Spleen (tissue), 11 donors: Measurements from ENCODE around the gene TENT5C. TPM values are rescaled to one million over a fixed set of nuclear protein-coding genes. Genes with fewer than 3 reads are reported as not detected.

Experiments
- DNase-seq: peaks from one replicate; pipeline ENCODE4 v3.0.0-alpha.2; 2020
- H3K27ac ChIP-seq, 8 donors: fragments of 200-600 bp; sonication (generic) in 7 of 8; 1 replicate in 4 of 8; 2 replicates in 4 of 8; pipeline versions ENCODE4 v1.5.0 to v1.8.0; 2016 to 2021; ENCODE audit warnings: inconsistent platforms in 4 of 8, mild to moderate bottlenecking in 4 of 8, moderate library complexity in 1 of 8
- H3K27me3 ChIP-seq, 7 donors: fragments of 200-600 bp; sonication (generic) in 6 of 7; replicated peaks in 1 of 7; 1 replicate in 4 of 7; 2 replicates in 3 of 7; pipeline versions ENCODE4 v1.5.0 to v1.8.0; 2016 to 2021; ENCODE audit warnings: inconsistent platforms in 3 of 7, mild to moderate bottlenecking in 1 of 7
- H3K36me3 ChIP-seq, 6 donors: fragments of 200-600 bp; sonication (generic) in 5 of 6; 1 replicate in 4 of 6; 2 replicates in 2 of 6; pipeline versions ENCODE4 v1.5.0 to v1.8.0; 2016 to 2021; ENCODE audit warnings: inconsistent platforms in 2 of 6
- H3K4me1 ChIP-seq, 6 donors: fragments of 200-600 bp; sonication (generic) in 5 of 6; 1 replicate in 3 of 6; 2 replicates in 3 of 6; pipeline versions ENCODE4 v1.5.0 to v1.8.0; 2016 to 2021; ENCODE audit warnings: inconsistent platforms in 3 of 6
- H3K4me3 ChIP-seq, 8 donors: fragments of 200-600 bp; sonication (generic) in 7 of 8; 1 replicate in 4 of 8; 2 replicates in 4 of 8; pipeline versions ENCODE4 v1.5.0 to v1.8.0; 2016 to 2021; ENCODE audit warnings: inconsistent platforms in 4 of 8, mild to moderate bottlenecking in 4 of 8, moderate library complexity in 2 of 8
- H3K9me3 ChIP-seq, 8 donors: fragments of 200-600 bp; sonication (generic) in 7 of 8; 1 replicate in 4 of 8; 2 replicates in 4 of 8; pipeline versions ENCODE4 v1.5.0 to v1.8.0; 2016 to 2021; ENCODE audit warnings: inconsistent platforms in 4 of 8
- POLR2A ChIP-seq, 3 donors: fragments of 450-650 bp; IDR thresholded peaks; one replicate each; pipeline ENCODE4 v1.5.1; 2017; ENCODE audit warnings: antibody characterized with exemption in 3 of 3, mild to moderate bottlenecking in 1 of 3
- POLR2AphosphoS5 ChIP-seq, 3 donors: sonication (generic); formaldehyde crosslinking; IDR thresholded peaks; one replicate each; pipeline ENCODE4 v1.5.1; 2017; ENCODE audit warnings: antibody characterized with exemption in 3 of 3
- WGBS, 5 donors: extraction: QIAGEN DNeasy Blood & Tissue Kit in 3 of 5; methylation state at CpG; one replicate each; pipeline versions ENCODE4 v1.1.5 to v1.1.7; 2013 to 2018; 5-methylcytosine and 5-hydroxymethylcytosine counted together
- intact Hi-C: fragments of 100-400 bp; cut with DNase I; formaldehyde crosslinking; loops from one replicate; pipeline ENCODE4 v1.15.0; 2023; ENCODE audit warnings: low total_unique reads
- polyA plus RNA-seq, 3 donors: library from polyadenylated mRNA; stranded (reverse); fragments of 200-250 nt; gene quantifications; one replicate each; pipeline ENCODE4 v1.2.1, GENCODE V29; 2013
- total RNA-seq, 7 donors: library from RNA; depleted of rRNA in 3 of 7; stranded (reverse); fragments of >200 nt in 3 of 7; fragmentation: NEBNext Ultra II Directional in 4 of 7; extraction: Animal tissue kit (Norgen Biotek cat#: 25700) in 4 of 7; gene quantifications; one replicate each; pipeline versions ENCODE4 v1.1.0 to v1.2.1, GENCODE V29; 2016 to 2021
- TF ChIP-seq, protein P1 (sequence below), 11 experiments: fragments of 200-600 bp in 7 of 11; fragments of 450-650 bp in 4 of 11; sonication (generic) in 4 of 11; IDR thresholded peaks in 8 of 11; conservative IDR thresholded peaks in 3 of 11; 1 replicate in 7 of 11; 2 replicates in 4 of 11; pipeline versions ENCODE4 v1.4.0 to v1.8.0; 2016 to 2021; ENCODE audit warnings: antibody characterized with exemption in 11 of 11, inconsistent platforms in 4 of 11, mild to moderate bottlenecking in 1 of 11
- donor health status: healthy with polysubstance abuse.
- donor health status: DM: no; HTN: no; CAD: no; lungs with moderate emphysema.
- donor health status: DM: no; HTN: no; CAD: no.
- donor health status: Bipolar disorder and iron deficiency.
- donor health status: healthy.
- donor health status: DM: no; HTN: no; CAD: no.
- donor health status: DM: yes; HTN: yes; CAD: no.

TENT5C gene
- total and polyA plus RNA-seq, 10 donors = 5.6 to 181 (median 37.0) TPM

GRCh38 chr1:117582451-117582850 lies 23.4 kb upstream of the TENT5C start:
- intact Hi-C loops = no loop called here
- Histone ChIP-seq H3K36me3 (no peaks in the 10 kb centered on the region), H3K27ac (no peak overlapping the region), H3K4me3 (no peak overlapping the region), H3K9me3 (no peaks in the 10 kb centered on the region), H3K4me1 (no peaks in the 10 kb centered on the region), H3K27me3 (no peaks in the 10 kb centered on the region)
- TF ChIP-seq POLR2AphosphoS5 (IDR thresholded peaks at IDR 0.05) (no peak), POLR2A (IDR thresholded peaks at IDR 0.05) (no peak)
- TF ChIP-seq, protein P1, sequence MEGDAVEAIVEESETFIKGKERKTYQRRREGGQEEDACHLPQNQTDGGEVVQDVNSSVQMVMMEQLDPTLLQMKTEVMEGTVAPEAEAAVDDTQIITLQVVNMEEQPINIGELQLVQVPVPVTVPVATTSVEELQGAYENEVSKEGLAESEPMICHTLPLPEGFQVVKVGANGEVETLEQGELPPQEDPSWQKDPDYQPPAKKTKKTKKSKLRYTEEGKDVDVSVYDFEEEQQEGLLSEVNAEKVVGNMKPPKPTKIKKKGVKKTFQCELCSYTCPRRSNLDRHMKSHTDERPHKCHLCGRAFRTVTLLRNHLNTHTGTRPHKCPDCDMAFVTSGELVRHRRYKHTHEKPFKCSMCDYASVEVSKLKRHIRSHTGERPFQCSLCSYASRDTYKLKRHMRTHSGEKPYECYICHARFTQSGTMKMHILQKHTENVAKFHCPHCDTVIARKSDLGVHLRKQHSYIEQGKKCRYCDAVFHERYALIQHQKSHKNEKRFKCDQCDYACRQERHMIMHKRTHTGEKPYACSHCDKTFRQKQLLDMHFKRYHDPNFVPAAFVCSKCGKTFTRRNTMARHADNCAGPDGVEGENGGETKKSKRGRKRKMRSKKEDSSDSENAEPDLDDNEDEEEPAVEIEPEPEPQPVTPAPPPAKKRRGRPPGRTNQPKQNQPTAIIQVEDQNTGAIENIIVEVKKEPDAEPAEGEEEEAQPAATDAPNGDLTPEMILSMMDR (IDR thresholded peaks at IDR 0.05 in 8 of 11, conservative IDR thresholded peaks at IDR 0.05 in 3 of 11) = no peak
- no peak for DNase-seq
- whole genome bisulfite sequencing, 5 donors = 49 to 100% (median 67%) methylated on average over 3 of the region's 3 CpGs

DNA sequence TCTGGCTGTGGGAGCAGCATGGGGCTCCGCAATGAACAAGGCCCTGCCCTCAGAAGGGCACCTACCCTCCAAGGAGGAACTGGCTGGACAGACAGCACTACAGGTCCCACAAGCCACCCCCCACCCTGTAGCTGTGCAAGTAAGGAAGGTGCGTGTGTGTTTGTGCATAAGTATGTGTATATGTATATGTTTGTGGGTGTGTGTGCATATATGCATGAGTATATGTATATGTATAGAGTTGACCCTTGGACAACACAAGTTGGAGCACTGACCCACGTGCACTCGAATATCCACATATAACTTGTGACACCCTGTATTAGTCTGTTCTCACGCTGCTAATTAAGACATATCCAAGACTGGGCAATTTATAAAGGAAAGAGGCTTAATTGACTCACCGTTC lies 22.6 kb upstream of the TENT5C start:
- Histone ChIP-seq H3K27me3 (no peaks in the 10 kb centered on the region), H3K9me3 (no peaks in the 10 kb centered on the region), H3K4me3 (no peak overlapping the region), H3K4me1 (no peaks in the 10 kb centered on the region), H3K36me3 (no peaks in the 10 kb centered on the region), H3K27ac (no peak overlapping the region)
- TF ChIP-seq, protein P1 (IDR thresholded peaks at IDR 0.05 in 8 of 11, conservative IDR thresholded peaks at IDR 0.05 in 3 of 11) = no peak
- TF ChIP-seq POLR2AphosphoS5 (IDR thresholded peaks at IDR 0.05) (no peak), POLR2A (IDR thresholded peaks at IDR 0.05) (no peak)
- intact Hi-C loops = no loop called here
- no peak for DNase-seq
- WGBS, 5 donors = 95 to 97% (median 96%) methylated on average over 6 of the region's 6 CpGs

GRCh38 chr1:117584181-117584580 lies 21.7 kb upstream of the TENT5C start:
- no peak overlapping the region for H3K27ac ChIP-seq
- no peaks in the 10 kb centered on the region for H3K4me1 ChIP-seq
- no peak for TF ChIP-seq POLR2A (IDR thresholded peaks at IDR 0.05)
- TF ChIP-seq, protein P1 (IDR thresholded peaks at IDR 0.05 in 8 of 11, conservative IDR thresholded peaks at IDR 0.05 in 3 of 11) = no peak
- no peak for TF ChIP-seq POLR2AphosphoS5 (IDR thresholded peaks at IDR 0.05)
- no peaks in the 10 kb centered on the region for H3K36me3 ChIP-seq
- H3K9me3 ChIP-seq = no peaks in the 10 kb centered on the region
- no peak overlapping the region for H3K4me3 ChIP-seq
- no peak for DNase-seq
- intact Hi-C loops = no loop called here
- H3K27me3 ChIP-seq = no peaks in the 10 kb centered on the region
- 91 to 98% (median 95%) methylated on average over 6 of the region's 6 CpGs for WGBS, 5 donors

GRCh38 chr1:117585086-117585485 lies 20.8 kb upstream of the TENT5C start:
- H3K27ac ChIP-seq = no peak overlapping the region
- no peak for DNase-seq
- no peaks in the 10 kb centered on the region for H3K27me3 ChIP-seq
- H3K36me3 ChIP-seq = no peaks in the 10 kb centered on the region
- H3K9me3 ChIP-seq = no peaks in the 10 kb centered on the region
- 89 to 97% (median 93%) methylated on average over 8 of the region's 8 CpGs for WGBS, 5 donors
- H3K4me1 ChIP-seq = no peaks in the 10 kb centered on the region
- intact Hi-C loops = no loop called here
- H3K4me3 ChIP-seq = no peak overlapping the region
- TF ChIP-seq POLR2A (IDR thresholded peaks at IDR 0.05) (no peak), POLR2AphosphoS5 (IDR thresholded peaks at IDR 0.05) (no peak)
- TF ChIP-seq, protein P1 (IDR thresholded peaks at IDR 0.05 in 8 of 11, conservative IDR thresholded peaks at IDR 0.05 in 3 of 11) = no peak
